ENCODE measurements around the gene IL1RN. TPM values are rescaled to one million over a fixed set of nuclear protein-coding genes. Genes with fewer than 3 reads are reported as not detected.
"Not testable (repeated sequence)": the region's sequence is repeated elsewhere in the genome, so short reads cannot be mapped to it uniquely, and the experiment has no call there.

IL1RN gene, protein sequence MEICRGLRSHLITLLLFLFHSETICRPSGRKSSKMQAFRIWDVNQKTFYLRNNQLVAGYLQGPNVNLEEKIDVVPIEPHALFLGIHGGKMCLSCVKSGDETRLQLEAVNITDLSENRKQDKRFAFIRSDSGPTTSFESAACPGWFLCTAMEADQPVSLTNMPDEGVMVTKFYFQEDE
- not detected in 2 replicates for total RNA-seq

DNA sequence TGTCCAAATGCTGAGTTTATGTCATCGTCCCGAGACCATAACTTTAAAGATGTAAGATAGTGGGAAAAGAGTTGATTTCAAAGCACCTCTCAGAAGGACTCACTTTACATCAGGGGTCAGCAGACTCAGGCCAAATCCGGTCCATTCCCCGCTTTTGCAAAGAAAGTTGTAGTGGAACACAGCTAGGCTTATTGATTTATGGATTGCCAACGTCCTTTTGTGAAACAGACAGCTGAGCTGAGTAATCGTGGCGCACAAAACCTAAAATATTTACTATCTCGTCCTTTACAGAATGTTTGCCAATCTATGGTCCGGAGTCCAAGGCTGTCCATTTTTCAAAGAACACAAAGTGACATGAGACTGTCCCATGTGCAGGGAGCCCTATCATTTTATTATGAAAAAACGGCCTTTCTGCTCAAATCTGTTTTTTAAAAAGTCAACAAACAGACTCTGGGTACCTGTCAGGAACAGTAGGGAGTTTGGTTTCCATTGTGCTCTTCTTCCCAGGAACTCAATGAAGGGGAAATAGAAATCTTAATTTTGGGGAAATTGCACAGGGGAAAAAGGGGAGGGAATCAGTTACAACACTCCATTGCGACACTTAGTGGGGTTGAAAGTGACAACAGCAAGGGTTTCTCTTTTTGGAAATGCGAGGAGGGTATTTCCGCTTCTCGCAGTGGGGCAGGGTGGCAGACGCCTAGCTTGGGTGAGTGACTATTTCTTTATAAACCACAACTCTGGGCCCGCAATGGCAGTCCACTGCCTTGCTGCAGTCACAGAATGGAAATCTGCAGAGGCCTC is at the start of gene IL1RN:
Gene IL1RN, plus strand, starts transcription at position 754 of the 801 bp plus-strand sequence. Its CDS starts 27 bp downstream, at position 781.
- DNase-seq (ENCODE audit: low read depth in 2 of 2) = no peak

DNA sequence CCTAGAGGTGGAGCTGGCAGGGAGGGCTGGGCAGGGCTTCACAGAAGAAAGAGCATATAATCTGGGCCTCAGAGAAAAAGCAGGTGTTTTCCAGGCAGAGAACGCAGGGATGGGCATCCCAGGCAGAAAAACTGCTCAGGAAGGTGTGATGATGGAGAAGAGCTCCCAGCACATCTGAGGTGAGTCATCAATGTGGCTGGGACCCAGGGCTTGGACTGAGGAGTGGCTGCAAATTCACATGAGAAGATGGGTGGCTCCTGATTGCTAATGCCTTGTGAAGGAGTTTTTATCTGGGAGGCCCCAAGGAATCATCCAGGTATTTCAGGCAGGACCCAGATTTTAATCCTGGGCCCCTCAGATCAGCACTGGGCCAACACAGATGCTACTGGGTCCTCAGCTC is 49.5 kb upstream of the IL1RN start:
- peak in 1 of 2 donors; percentile 13 for DNase-seq (ENCODE audit: low read depth in 2 of 2)

DNA sequence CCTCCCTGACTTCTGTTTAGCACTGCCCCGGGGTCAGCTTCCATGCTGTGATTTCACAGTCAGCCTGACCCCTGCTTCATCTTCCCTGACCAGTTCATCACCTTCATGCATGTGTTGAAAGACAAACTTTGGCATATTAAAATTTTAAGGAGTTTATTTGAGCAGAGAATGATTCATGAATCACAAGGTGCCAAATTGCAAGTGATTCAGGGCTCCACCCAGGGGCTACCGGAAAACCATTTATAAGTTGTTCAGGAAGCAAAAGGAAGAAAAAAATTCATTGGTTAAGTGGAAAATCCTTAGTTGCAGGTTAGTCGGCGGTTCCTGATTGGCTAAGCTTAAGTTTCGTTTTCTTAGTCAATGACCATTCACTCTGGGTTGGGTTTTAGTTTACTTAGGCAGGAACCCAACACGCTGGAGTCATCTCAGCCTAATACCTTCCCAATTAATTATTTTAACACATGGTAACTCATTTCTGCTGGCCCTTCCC is 49.0 kb upstream of the IL1RN start:
- peak in 1 of 2 donors; percentile 52 for DNase-seq (ENCODE audit: low read depth in 2 of 2)

DNA sequence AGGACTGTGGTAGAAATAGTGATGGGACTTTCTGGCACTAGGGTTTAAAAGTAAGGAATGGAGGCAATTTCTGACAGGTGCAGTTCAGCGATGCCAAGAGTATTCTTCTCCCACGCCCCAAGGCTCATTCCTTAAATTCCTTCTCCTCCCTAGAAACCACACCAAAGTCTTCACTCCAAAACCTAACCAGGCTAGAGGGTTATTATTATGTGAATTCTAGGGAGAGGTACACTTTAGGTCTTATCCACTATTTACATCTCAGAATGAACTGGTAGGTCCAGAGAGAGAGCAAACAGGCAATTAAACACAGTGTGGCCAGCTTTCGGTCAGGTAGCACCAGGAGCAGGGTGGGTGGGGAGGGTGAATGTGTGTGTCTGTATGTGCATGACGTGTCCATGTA is 48.3 kb upstream of the IL1RN start:
- no peak for DNase-seq (ENCODE audit: low read depth in 2 of 2)

DNA sequence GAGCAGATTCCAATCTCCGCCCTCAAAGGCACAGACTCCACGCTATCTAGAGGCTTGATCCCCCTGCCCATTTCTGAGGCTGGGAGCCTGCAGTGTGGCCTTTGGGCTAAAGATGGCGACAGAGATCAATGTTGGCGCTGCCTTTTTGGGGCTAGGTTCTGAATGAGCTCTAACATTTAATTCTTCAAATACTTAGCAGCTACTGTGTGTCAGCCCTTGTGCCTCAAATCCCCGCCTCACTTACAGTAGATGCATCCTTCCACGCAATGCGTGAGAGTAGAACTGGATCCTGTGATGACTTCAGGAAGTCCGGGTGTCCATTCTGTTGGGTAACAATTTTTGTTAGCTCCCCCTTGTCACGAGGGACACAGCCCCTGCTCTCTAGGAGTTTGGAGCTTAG is 47.3 kb upstream of the IL1RN start:
- DNase-seq (ENCODE audit: low read depth in 2 of 2) = peak in 1 of 2 donors; percentile 16

DNA sequence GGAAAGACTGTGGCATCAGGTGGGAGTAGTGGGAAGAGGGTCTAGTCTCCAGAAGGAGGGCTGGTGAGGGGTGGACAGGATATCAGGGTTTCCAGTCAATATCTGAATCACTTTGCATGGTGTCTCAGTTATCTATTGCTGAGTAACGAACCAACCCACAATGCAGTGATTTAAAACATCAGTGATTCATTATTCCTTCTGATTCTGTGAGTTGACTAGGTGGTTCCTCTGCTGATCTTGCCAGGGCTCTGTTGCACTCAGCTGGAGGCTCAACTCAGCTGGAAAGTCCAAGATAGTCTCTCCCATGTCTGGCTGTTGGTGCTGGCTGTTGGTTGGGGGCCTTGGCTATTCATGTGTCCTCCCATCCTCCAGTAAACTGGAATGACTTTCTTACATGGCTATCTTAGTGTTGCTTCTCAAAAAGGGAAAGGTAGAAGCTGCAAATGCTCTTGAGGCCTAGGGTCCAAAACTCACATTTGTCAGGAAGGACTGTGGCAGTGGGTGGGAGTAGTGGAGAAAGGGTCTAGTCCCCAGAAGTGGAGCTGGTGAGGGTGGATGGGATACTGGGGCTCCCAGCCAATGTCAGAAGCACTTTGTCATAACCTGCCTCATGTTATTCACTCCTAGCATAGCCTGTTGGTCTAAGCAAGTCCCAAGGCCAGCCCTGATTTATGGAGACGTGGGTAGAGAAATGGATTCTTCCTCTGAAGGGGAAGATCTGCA is 45.7 kb upstream of the IL1RN start:
- no peak for DNase-seq (ENCODE audit: low read depth in 2 of 2)

DNA sequence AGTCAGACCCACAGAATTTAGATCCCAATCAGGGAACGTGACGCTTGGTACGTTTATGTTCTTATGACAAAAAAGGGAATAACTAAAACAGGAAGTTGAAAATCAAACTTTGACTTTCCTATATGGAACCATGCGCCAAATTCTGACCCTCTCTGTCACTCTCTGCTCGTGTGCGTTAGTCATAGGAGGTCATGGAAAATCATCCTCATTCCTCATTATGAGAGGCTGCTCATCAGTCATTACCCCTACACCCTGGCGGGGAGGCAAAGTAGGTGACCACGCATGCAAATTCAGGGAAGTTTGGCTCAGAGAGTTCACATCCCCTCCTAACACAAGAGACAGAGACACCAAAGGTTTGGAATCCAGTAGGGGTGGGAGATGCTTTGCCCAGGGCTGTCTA is 44.1 kb upstream of the IL1RN start:
- DNase-seq (ENCODE audit: low read depth in 2 of 2) = no peak

DNA sequence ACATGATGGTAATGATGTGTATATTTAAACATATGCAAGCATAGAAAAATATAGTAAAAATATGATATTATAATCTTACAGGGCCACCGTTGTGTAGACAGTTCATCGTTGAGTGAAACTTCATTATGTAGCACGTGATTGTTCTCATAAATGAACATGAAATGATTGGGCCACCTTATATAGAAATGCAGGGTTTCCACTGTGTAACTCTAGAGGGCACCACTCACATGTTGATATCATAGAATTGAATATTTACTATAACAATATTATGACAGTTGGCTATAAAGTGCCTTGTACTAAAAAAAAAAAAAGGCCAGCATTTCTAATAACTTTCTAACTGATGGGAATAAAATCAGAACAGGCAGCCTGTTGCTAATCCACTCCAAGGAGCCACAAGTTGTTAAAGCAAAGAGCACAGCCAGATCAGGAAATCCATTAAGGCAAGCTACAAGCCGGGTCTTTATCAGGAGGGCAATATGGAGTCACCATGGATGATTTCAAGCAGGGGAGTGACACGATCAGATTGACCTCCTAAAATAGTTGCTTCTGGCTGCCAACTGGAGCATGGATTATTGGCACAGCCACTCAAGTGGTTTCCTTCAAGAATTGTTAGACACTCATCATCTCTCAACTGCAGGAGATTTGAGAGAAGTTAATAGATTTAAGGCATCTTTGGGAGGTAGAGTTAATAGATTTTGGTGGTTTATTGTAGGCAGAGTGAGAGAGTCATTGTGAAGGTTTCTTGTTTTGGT is 43.0 kb upstream of the IL1RN start:
- DNase-seq (ENCODE audit: low read depth in 2 of 2) = peak in 1 of 2 donors; percentile 13

DNA sequence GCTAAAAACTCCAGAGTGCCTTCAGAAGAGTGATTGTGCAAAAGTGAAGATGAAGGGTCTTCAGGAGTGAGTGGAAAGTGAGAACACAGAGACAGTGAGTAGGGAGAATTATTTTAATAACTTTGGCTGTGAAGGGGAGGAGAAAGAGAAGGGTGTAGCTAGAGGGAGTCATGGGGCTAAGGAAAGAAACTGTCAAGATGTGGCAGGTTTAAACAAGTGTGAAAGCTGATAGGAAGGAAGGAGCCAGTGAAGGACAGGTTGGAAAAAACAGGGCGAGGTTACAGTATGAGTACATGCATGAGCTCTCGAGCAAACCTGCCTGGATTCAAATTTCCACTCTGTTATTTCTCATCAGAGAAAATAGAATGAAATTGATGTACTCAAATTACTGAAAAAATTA is 41.9 kb upstream of the IL1RN start:
- DNase-seq (ENCODE audit: low read depth in 2 of 2) = no peak

DNA sequence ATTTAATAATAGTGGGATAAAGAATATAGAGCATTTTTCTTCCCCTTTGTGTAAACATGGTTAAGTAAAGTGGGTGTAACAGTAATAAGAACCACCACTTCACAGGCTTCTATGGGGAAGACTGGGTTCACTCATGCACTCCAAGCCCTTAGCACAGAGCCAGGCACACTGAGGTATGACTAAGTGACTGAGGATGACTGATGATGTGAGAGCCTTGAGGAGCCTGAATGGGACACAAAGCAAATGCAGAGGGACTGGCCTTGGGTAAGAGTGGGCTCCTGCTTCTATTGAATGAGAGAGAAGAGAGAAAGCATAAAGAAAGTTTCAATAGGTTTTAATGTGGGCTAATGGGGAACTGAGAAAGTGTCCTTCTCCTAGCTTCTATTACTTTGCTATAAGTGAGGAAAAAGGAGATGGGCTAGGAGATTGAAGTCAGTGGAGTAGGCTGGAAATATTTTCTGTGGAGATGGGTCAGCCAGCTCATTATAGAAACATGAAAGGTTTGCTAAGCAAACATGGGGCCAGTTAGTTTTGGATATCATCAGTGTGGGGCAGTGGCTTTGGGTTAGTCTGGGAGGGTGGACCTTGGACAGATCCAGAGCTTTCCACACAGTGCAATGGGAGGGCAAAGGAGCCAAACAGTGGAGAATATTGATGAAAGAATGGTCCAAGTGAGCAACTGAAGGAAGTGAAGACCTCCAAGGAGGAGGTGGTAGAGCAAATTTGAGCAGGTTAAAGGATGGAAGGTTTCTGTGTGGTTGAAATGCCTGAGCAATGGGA is 39.0 kb upstream of the IL1RN start:
- DNase-seq (ENCODE audit: low read depth in 2 of 2) = no peak

DNA sequence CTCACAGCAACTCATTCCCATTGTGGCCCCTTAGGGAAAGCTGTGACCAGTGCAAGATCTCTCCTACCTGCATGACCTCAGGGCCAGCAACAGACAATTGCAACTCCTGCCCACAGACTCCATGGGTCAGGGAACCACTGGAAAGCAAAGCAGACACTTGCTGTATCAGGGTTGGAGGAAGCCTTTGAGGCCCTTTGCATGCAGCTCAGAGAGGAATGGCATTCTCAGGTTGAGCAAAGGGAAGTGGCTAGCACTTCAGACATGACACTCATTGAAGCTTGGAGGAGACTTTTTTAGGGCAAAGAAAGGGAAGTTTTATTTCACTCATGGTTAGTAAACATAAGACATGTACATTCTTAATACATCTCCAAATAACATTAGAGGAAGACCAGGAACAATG is 37.5 kb upstream of the IL1RN start:
- DNase-seq (ENCODE audit: low read depth in 2 of 2) = no peak

DNA sequence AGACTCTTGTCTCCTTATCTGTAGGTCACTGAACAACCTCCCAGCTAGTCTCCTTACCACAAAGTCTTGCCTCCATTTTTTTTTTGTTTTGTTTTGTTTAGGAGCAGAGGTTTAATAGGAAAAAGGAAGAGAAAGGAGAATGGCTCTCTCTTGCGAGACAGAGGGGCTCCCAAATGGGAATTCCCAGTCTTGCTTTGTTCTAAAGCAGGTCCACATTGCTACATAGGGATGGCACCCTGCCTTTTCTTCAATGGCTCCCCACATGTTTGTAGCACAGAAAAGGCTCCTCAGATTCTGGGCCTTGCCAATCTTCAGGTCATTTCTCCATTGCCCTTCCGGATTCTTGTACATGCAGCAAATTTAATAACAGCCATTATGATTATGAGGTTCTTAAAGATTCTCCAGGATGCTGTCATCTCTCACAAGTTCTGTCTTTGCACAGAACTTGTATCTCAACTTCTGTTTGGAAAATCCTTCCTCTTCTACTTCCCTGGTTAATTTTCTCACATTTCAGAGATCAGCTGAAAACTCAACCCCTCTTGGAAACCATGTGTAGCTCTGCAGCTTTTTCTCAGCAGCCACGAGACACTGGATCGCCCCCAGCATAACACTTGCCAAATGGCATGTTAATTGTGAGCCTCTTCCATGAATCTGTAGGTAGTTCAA is 36.0 kb upstream of the IL1RN start:
- no peak for DNase-seq (ENCODE audit: low read depth in 2 of 2)

DNA sequence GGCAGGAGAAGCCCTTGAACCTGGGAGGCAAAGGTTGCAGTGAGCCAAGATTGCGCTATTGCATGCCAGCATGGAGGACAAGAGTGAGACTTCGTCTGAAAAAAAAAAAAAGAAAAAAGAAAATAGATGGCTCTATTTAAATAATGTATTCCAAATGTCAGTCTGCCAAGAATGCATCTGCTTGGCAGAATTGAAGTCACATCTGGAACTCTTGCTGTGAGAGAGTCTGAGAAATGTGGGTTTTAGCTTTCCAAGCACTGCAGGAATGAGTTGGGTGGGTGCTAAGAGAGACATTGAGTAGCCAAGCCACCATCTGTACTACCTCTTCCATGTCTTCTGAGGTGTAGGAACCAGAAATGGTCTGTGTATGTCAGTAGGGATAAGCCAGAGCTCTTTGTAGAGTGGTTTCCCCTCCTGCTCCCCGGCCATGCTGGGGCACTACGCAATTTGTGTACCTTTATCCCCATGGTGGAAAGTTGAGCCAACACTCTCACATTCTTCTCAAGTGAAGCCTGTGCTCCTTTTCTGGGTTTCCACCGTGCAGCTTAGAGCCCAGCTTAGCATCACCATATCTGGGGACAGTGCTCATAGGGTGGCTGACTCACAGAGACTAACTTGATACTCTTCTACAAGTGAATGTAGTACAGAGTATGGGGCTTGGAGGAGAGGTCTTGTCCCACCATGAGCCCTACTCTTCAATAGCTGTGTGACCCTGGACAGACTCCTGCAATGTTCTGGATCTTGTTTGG is 34.4 kb upstream of the IL1RN start:
- no peak for DNase-seq (ENCODE audit: low read depth in 2 of 2)

DNA sequence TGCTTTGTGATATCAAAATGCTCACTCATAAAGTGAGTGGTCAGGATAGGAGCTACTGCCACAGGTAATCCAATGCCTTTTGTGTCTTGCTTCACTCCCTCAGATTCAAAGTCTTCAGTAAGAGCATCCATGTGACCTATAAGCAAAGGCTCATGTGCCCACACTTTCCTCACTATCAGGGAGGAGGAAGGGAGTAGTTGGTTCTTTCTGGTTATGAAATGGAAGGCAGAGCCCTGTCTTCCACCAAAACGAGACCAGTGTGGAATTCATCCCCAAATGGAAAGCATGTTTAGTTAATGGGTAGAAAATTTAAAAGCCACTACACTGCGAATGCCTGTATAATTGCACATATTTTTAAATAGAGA is 33.8 kb upstream of the IL1RN start:
- DNase-seq (ENCODE audit: low read depth in 2 of 2) = no peak

DNA sequence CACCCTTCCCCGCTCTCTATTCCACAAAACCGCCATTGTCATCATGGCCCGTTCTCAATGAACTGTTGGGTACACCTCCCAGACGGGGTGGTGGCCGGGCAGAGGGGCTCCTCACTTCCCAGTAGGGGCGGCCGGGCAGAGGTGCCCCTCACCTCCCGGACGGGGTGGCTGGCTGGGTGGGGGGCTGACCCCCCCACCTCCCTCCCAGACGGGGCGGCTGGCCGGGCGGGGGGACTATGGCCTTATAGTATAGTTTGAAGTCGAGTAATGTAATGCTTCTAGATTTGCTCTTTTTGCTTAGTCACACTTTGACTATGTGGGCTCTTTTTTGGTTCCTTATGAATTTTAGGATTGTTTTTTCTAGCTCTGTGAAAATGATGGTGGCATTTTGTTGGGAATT is 31.1 kb upstream of the IL1RN start:
- DNase-seq (ENCODE audit: low read depth in 2 of 2) = not testable (repeated sequence)

DNA sequence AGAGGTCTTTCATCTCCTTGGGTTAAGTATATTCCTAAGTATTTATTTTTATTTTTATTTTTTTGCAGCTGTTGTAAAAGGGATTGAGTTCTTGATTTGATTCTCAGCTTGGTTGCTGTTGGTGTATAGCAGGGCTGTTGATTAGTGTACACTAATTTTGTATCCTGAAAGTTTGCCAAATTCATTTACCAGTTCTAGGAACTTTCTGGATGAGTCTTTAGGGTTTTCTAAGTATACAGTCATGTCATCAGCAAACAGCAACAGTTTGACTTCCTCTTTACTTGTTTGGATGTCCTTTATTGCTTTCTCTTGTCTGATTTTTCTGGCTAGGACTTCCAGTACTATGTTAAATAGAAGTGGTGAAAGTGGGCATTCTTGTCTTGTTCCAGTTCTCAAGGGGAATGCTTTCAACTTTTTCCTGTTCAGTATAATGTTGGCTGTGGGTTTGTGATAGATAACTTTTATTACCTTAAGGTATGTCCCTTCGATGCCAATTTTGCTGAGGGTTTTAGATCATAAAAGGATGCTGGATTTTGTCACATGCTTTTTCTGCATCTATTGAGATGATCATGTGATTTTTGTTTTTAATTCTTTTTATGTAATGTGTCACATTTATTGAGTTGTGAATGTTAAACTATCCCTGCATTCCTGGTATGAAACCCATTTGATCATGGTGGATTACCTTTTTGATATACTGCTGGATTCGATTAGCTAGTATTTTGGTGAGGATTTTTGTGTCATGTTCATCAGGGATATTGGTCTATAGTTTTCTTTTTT is 30.4 kb upstream of the IL1RN start:
- not testable (repeated sequence) for DNase-seq (ENCODE audit: low read depth in 2 of 2)

DNA sequence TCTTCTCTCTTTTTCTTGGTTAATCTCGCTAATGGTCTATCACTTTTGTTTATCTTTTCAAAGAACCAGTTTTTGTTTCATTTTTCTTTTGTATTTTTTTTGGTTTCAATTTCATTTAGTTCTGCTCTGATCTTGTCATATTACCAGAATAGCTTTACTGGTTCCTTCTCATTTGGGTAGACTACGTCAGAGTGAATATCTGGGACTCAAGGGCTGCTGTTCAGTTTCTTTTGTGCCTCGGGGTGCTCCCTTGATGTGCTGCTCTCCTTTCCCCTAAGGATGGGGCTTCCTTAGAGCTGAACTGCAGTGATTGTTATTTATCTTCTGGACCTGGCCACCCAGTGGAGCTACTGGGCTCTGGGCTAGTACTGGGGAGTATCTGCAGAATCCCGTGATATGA is 29.4 kb upstream of the IL1RN start:
- no peak for DNase-seq (ENCODE audit: low read depth in 2 of 2)

DNA sequence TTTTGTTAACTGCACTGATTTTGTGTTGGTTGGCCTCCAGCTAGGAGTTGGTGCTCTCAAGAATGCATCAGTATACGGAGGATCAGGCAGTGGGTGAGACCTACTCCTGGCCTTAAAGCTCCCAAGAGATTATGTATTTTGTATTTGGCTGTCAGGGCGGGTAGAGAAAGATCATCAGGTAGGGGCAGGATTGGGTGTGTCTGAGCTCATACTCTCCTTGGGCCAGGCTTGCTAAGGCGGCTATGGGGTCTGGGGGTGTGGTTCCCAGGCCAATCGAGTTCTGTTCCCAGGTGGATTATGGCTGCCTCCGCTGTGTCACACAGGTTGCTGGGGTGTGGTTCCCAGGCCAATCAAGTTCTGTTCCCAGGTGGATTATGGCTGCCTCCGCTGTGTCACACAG is 28.9 kb upstream of the IL1RN start:
- no peak for DNase-seq (ENCODE audit: low read depth in 2 of 2)

DNA sequence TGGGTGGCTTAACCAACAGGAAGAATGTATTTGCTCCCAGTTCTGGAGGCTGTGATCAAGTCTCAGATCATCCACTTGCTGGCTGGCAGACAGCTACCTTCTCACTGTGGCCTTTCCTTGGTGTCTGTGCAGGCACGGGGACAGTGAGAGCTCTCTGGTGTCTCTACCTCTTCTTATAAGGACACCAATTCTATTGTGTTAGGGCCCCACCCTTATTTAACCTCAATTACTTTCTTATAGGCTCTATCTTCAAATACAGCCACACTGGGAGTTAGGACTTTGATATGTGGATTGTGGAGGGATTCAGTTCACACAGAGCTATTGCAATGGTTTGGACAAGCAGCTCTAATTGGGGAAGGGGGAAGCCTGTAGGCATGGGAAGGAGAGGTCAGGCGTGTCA is 25.3 kb upstream of the IL1RN start:
- DNase-seq (ENCODE audit: low read depth in 2 of 2) = no peak
